Skeletal muscle satellite cell (primary cell): ENCODE measurements around the gene RNF212B.

Source experiments
- H3K27me3 ChIP-seq: 2 replicates; pipeline ENCODE4 v1.7.0; 2013; ENCODE audit warnings: low read length; ENCODE audit not compliant: control insufficient read depth, insufficient read depth
- H3K36me3 ChIP-seq: 2 replicates; pipeline ENCODE4 v1.7.0; 2013; ENCODE audit warnings: mild to moderate bottlenecking, control low read depth, low read length; ENCODE audit not compliant: insufficient read depth
- H3K4me1 ChIP-seq: 2 replicates; pipeline ENCODE4 v1.7.0; 2013; ENCODE audit warnings: low read length; ENCODE audit not compliant: control insufficient read depth, insufficient read depth
- H3K4me2 ChIP-seq: 2 replicates; pipeline ENCODE4 v1.7.0; 2013; ENCODE audit warnings: mild to moderate bottlenecking, low read length
- H3K4me3 ChIP-seq: 2 replicates; pipeline ENCODE4 v1.7.0; 2013; ENCODE audit warnings: low read length
- H3K9ac ChIP-seq: 2 replicates; pipeline ENCODE4 v1.7.0; 2013; ENCODE audit warnings: mild to moderate bottlenecking, low read depth, low read length, moderate library complexity
- H3K9me3 ChIP-seq: replicated peaks from 2 replicates; pipeline ENCODE4 v1.7.0; 2013; ENCODE audit warnings: mild to moderate bottlenecking, control low read depth, low read length

Gene RNF212B

DNA sequence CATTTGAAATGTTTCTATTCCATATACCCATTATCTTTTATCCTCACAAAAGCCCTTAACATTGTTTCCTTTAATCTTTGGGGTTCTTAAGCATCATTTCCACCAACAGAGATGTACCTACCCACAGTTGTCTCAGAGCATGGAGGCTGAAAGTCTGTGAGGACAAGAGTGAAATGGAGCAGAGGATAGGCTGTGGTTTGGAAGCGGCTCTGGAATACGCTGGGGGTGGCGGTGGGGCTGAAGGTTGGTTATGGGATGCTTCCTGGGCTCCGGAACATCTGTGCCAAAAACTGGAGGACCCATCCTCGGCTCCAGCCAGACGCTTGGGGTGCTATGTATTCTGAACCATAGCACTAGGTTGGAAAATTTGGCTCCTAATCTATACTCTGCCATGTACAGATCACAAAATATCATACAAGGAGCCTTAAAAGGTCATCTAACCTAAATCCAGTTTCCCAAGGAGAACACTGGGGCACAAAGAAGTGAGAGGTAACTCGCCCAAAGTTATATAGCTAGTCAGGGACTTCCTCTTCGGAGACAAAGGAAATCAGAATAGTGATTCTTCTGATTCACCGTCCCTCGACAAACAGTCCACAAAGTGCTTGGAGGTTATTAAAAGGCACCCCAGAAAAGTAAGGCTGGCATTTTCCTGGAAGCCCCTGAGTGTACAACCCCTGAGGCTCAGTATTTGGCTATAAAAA, 62.4 kb downstream of the RNF212B start:
- peaks cover 27% of the 10 kb centered on the region for H3K4me1 ChIP-seq
- no peaks in the 10 kb centered on the region for H3K9me3 ChIP-seq
- peak overlapping the region; percentile 80 for H3K4me3 ChIP-seq
- H3K27me3 ChIP-seq, result no peaks in the 10 kb centered on the region
- H3K9ac ChIP-seq, result peak overlapping the region; percentile 87
- H3K36me3 ChIP-seq, result no peaks in the 10 kb centered on the region
- peak overlapping the region; percentile 97 for H3K4me2 ChIP-seq

DNA sequence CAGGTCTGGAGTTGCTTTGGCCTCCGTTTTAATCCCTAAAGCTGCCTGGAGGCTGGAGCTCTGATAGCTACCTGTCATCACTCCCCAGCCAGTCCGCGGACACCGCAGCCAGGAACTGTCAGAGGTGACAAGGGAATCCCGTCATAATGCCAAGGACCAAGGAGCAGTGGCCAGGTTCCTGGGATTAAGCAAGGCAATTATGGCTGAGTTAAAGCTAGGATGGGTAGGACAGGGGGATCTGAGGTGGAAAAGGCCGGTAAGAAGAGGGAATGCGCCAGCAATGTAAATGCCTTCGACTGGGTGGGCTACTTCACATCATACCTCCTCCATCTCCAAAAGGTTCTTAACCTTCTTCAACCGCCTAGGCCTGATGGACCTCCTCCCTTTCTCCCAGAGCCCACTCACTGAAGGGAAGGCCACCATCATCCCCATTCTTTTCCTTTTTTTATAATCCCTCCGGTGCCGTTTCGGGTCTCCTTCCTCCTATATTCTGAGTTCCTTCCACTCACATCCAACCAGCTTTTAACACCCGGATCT, 63.0 kb downstream of the RNF212B start:
- Histone ChIP-seq H3K4me1 (peaks cover 27% of the 10 kb centered on the region), H3K9me3 (no peaks in the 10 kb centered on the region), H3K27me3 (no peaks in the 10 kb centered on the region), H3K9ac (peak overlapping the region; percentile 87), H3K36me3 (no peaks in the 10 kb centered on the region), H3K4me2 (peak overlapping the region; percentile 97), H3K4me3 (peak overlapping the region; percentile 80)

DNA sequence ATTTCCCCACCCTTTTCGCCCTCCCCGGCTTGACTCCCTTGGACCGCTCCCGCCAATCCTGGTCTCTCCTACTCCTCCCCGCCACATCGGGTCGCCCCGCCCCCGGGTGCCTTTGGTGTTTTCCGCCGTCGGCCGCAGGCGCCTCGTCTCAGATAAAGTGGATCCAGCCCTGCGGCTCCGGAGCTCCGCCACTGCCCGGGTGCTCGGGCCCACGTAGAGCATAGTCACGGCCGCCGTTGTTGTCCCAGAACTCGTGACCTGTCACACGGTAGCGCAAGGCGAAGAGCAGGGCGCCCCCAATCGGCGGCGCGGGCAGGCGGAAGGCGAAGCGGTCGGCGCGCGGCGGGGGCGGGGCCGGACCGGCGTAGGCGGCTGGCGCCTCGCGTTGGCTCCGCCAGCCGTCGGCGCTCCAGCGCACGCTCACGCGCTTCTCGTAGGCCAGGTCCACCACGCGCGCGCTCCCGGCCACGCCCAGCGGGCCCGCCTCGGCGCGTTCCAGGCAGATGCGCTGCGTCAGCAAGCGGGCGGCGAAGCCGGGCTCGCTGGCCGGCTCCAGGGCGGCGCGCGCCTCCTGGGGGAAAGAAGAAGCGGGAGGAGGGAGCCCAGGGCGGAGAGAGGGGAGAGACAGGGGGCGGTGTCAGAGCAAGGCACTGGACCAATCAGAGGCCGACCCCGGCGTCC, 63.7 kb downstream of the RNF212B start:
- peaks cover 34% of the 10 kb centered on the region for H3K4me1 ChIP-seq
- peak overlapping the region; percentile 80 for H3K4me3 ChIP-seq
- peak overlapping the region; percentile 97 for H3K4me2 ChIP-seq
- H3K27me3 ChIP-seq, result no peaks in the 10 kb centered on the region
- peak overlapping the region; percentile 90 for H3K9ac ChIP-seq
- no peaks in the 10 kb centered on the region for H3K36me3 ChIP-seq
- H3K9me3 ChIP-seq, result no peaks in the 10 kb centered on the region

DNA sequence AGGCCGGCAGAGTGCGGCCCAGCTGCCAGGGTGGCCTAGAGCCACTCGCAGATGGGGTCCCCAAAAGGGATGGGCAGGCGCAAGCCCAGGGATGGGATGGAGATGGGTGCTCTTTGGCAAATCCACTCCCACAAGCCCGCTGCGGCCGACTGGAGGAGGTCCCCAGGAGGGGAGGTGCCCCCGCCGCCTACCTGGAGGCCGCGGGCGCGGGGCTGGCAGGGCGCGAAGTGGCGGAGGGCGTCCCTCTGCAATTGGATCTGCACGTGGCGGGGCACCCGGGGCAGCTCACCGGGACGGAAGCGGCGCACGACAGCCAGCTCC, 64.2 kb downstream of the RNF212B start:
- Histone ChIP-seq H3K9me3 (no peaks in the 10 kb centered on the region), H3K36me3 (no peaks in the 10 kb centered on the region), H3K9ac (peak overlapping the region; percentile 90), H3K4me2 (peak overlapping the region; percentile 96), H3K4me3 (peak overlapping the region; percentile 78), H3K4me1 (peaks cover 35% of the 10 kb centered on the region), H3K27me3 (no peaks in the 10 kb centered on the region)

DNA sequence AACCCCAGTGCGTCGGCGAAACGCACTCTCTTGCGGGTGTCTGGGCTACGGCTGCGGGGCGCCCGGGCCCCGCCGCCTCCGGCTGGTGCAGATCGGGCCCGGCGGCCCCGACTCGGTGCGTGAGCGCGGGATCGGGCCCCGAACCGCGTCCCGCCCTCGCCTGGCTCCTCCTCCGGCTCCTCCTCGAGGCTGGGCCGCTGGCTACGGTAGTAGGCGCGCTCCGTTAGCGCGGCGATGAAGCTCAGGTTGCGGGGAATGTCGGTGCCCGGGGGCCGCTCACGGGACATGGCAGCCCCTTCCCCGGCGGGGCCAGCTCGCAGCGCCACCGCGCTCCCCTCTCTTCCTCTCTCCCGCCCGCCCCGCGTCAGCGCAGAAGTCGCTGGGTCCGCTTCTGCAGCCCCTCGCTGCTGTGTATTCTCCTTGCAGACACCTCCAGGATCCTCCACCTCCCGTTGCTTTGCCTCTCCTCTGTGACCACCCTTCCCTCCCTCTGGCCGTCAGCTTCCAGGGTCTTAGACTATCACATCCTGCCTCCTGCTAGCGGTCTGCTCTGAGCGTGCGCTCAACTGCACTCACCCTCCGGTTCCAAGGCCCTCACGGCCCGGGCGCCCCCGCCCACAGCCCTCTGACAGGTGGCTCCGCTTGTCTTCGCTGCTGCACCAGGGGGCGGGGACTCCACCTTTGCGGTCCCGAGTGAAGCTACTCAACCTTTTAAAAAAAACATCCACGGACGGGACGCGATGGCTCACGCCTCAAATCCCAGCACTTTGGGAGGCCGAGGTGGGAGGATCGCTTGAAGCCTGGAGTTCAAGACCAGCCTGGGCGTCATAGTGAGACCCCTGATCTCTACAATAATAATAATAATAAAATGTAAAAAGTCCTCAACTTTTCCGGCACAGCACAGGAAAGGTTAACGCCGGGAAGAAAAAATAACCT, 64.8 kb downstream of the RNF212B start, which contains the start of gene PPP1R3E:
Gene PPP1R3E (minus strand): TSS at position 570 of the 936 bp plus-strand sequence. CDS start 283 bp downstream, at position 287.
- Histone ChIP-seq H3K27me3 (no peaks in the 10 kb centered on the region), H3K9ac (peak within 1 kb of the TSS; percentile 90), H3K9me3 (no peaks in the 10 kb centered on the region), H3K4me2 (peak within 1 kb of the TSS; percentile 96), H3K4me1 (peaks cover 38% of the 10 kb centered on the region), H3K4me3 (peak within 1 kb of the TSS; percentile 78), H3K36me3 (no peaks in the 10 kb centered on the region)

DNA sequence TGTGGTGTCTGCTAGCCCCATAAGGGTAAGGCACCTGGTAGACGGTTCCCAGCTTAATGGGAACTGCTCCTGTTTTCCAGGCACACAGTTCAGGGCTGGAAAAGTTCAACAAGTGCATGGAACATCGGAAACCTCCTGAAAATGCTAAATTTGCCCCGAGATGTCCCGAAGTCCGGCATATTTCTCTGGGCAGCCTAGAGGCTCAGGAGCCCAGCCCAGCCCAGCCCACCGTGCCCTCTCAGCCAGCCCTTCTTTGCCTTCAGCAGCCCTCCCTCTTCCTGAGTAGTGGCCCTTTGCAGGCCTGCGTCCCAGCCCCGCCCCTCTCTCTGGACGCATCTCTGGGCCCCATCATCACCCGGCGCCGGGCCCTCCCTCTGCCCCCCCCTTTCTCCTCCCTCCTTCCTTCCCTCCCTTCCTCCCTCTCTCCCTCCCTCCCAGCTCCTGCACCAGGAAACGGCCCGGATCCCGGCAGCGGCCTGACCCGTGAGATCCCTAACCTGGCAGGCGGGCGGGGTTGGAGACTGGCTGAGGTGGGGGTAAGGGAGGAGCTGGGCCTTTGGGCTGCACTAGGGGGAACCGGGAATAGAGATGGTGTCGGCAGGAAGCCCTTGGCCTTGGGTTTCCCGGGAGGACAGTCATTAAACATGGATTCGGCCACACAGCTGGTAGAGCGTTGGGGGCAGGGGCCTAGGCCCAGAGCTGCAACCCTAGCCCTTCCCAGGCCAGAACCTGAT, 68.8 kb downstream of the RNF212B start, which contains the start of gene BCL2L2:
Gene BCL2L2 (plus strand): TSS at position 422 of the 734 bp plus-strand sequence. CDS start 935 bp downstream, outside the sequence.
- H3K9ac ChIP-seq, result peak within 1 kb of the TSS; percentile 98
- H3K4me3 ChIP-seq, result peak within 1 kb of the TSS; percentile 82
- peak within 1 kb of the TSS; percentile 87 for H3K4me2 ChIP-seq
- no peaks in the 10 kb centered on the region for H3K27me3 ChIP-seq
- H3K4me1 ChIP-seq, result peaks cover 33% of the 10 kb centered on the region
- H3K36me3 ChIP-seq, result peaks cover 37% of the 10 kb centered on the region
- H3K9me3 ChIP-seq, result no peaks in the 10 kb centered on the region

DNA sequence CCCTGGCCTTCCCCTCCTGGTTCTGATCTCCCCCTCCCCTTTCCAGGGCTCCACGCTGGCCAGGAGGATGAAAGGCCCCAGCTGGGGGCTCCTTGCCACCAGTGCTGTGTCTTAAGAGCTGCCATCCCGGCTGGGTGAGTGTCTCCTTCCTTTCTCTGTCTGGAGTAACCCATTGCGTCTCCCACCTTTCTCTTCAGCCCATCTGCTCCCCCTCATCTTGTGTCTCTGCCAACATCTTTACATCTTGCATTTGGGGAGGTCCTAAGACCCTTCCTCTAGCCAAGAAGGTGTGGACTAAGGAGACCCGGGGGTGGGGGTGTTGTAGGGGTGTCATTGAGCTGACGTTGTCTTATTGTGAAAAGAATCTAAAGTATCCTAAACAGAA, 69.4 kb downstream of the RNF212B start:
- Histone ChIP-seq H3K36me3 (peaks cover 41% of the 10 kb centered on the region), H3K27me3 (no peaks in the 10 kb centered on the region), H3K9me3 (no peaks in the 10 kb centered on the region), H3K9ac (peak overlapping the region; percentile 98), H3K4me1 (peaks cover 31% of the 10 kb centered on the region), H3K4me2 (peak overlapping the region; percentile 87), H3K4me3 (peak overlapping the region; percentile 82)

DNA sequence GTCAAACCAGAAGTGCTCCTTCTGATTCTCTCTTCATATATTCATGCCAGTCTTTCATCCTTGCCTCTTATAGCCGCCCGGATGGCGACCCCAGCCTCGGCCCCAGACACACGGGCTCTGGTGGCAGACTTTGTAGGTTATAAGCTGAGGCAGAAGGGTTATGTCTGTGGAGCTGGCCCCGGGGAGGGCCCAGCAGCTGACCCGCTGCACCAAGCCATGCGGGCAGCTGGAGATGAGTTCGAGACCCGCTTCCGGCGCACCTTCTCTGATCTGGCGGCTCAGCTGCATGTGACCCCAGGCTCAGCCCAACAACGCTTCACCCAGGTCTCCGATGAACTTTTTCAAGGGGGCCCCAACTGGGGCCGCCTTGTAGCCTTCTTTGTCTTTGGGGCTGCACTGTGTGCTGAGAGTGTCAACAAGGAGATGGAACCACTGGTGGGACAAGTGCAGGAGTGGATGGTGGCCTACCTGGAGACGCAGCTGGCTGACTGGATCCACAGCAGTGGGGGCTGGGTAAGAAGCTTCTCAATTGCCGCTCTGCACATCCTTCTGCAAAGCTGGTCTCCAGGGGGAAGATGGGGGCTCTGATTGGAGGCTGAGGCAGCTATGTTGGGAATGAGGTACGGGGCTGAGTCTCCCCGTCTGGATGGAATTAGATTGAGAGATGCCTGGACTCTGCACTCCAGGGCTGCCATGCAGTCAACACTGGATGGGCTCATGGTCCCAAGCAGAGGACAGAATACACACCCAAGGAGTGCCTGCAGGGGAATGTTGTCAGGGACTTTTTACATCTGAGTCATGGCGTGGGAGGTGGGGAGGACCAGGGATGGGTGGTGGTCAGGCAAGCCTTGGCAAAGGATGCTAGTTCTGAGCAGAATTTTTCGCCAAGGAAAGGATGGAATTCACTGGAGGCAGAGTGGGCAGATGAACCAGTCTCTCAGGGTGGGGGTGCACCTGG, 70.2 kb downstream of the RNF212B start:
- peak overlapping the region; percentile 98 for H3K9ac ChIP-seq
- H3K4me2 ChIP-seq, result peak overlapping the region; percentile 87
- peaks cover 31% of the 10 kb centered on the region for H3K4me1 ChIP-seq
- peak overlapping the region; percentile 82 for H3K4me3 ChIP-seq
- no peaks in the 10 kb centered on the region for H3K27me3 ChIP-seq
- no peaks in the 10 kb centered on the region for H3K9me3 ChIP-seq
- peaks cover 41% of the 10 kb centered on the region for H3K36me3 ChIP-seq

DNA sequence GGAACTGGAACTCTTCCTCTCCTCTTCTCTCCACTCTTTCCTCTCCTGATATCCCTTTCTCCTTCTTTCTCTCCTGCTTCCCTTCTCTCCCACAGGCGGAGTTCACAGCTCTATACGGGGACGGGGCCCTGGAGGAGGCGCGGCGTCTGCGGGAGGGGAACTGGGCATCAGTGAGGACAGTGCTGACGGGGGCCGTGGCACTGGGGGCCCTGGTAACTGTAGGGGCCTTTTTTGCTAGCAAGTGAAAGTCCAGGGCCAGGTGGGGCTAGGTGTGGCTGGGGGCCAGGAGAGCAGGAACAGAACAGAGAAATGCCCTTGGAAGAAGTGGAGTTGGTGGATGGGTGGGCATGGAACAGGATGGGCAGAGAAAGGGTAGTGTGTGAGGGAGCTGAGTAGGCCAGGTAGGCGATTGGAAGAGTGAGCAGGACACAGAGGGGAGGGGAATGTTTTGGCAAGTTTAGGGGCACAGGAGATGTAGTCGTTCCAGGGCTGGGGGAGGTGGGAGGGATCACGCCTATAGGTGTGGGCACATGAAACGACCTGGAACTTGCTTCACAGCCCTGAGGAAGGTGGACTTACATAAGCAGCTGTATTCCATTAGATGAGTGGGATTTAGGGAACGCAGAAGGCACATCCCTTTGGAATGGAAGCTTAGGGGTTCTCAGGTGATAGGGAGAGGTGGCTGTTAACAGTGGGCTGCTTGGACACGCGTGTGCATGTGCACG, 71.1 kb downstream of the RNF212B start:
- Histone ChIP-seq H3K27me3 (no peaks in the 10 kb centered on the region), H3K4me3 (peak overlapping the region; percentile 82)

More for the DNA sequence above, 71.1 kb downstream of the RNF212B start:
- Histone ChIP-seq H3K4me1 (peaks cover 31% of the 10 kb centered on the region), H3K9ac (no peak overlapping the region), H3K9me3 (no peaks in the 10 kb centered on the region), H3K4me2 (peak overlapping the region; percentile 87), H3K36me3 (peaks cover 45% of the 10 kb centered on the region)
